Retinal pigment epithelial cell (primary cell): Measurements from ENCODE around the gene PCCA.
"Not testable (repeated sequence)": the region's sequence is repeated elsewhere in the genome, so short reads cannot be mapped to it uniquely, and the experiment has no call there.

Source experiments
- DNase-seq: peaks from one replicate; pipeline ENCODE4 v3.0.0-alpha.2; 2010; ENCODE audit warnings: low read depth
- H3K4me3 ChIP-seq: 2 replicates; pipeline ENCODE4 v1.5.1; 2011; ENCODE audit warnings: mild to moderate bottlenecking, low read length, control low read depth, moderate library complexity
- CTCF ChIP-seq: conservative IDR thresholded peaks from 2 replicates; pipeline ENCODE4 v1.5.1; 2011; ENCODE audit warnings: low read depth, low read length, control low read depth, inconsistent platforms

The PCCA gene

GRCh38 chr13:100146534-100146933 lies 57.6 kb downstream of the PCCA start:
- no peak for DNase-seq
- TF ChIP-seq CTCF = no peak
- H3K4me3 ChIP-seq = no peak overlapping the region

- DNase-seq = no peak
- TF ChIP-seq CTCF = no peak
- H3K4me3 ChIP-seq = no peak overlapping the region
Observed at GRCh38 chr13:100147825-100148224, 58.9 kb downstream of the PCCA start.

DNA sequence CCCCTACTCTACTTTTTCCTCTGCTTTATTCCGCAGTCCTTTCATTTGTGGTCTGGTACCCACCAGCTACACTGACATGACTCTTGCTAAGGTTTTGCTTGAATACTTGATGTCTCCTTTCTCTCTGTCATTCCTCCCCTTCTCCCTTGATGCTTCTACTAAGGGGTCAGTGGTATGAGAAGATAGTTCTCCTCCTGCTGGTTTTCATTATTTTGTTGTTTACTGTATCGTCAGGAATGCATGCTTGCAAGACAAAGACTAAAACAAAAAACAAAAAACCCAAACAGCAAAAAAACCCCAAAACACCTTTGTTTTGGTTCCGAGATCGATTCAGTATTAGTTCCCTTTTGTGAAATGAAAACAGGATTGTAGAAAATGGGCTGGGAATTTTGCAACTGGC lies 59.5 kb downstream of the PCCA start:
- no peak for DNase-seq
- no peak for TF ChIP-seq CTCF
- no peak overlapping the region for H3K4me3 ChIP-seq

DNA sequence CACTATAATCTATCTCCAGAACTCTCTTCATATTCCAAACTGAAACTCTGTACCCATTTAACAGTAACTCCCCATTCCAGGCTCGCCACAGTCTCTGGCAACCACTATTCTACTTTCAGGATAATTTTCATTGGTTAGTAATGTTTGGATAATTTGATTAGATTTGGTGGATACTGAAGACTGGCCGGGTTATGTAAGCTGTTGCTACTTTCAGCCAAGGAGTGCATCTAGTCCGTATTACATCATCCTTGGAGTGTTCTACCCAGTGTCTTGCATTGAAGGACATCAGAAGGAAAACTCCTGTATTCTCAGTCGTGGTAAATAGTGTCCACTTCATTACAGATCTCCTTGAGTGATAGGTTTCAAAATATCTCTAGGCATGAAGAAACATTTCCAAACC lies 60.5 kb downstream of the PCCA start:
- H3K4me3 ChIP-seq = no peak overlapping the region
- no peak for DNase-seq
- TF ChIP-seq CTCF = no peak

GRCh38 chr13:100150711-100151110 lies 61.8 kb downstream of the PCCA start:
- not testable (repeated sequence) for H3K4me3 ChIP-seq, DNase-seq

- TF ChIP-seq CTCF = no peak
- no peak overlapping the region for H3K4me3 ChIP-seq
- DNase-seq = no peak
Observed at GRCh38 chr13:100154842-100155416, 66.0 kb downstream of the PCCA start.

GRCh38 chr13:100156788-100157187 lies 67.9 kb downstream of the PCCA start:
- TF ChIP-seq CTCF = no peak

DNA sequence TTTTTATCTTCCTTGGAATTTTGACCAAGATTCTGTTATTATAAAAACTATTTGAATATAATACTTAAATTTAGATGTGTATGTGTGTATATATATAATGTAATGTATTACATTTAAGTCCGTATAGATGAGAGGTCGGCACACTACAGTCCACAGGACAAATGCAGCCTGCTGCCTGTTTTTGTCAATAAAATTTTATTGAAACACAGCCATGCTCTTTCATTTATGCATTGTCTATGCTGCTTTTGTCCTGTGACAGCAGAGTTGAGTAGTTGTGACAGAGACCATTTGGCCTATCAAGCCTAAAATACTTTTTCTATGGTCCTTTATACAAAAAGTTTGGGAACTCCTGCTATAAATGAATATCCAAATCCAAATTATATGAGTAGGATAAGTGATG lies 69.7 kb downstream of the PCCA start:
- DNase-seq = no peak
- H3K4me3 ChIP-seq = no peak overlapping the region
- no peak for TF ChIP-seq CTCF

More at GRCh38 chr13:100156788-100157187, 67.9 kb downstream of the PCCA start:
- no peak overlapping the region for H3K4me3 ChIP-seq
- DNase-seq = no peak
